Parathyroid adenoma (tissue), 2 donors: ENCODE results near the gene RBM19.

ENCODE experiments used
- H2AFZ ChIP-seq: fragments of 300-600 bp; sonication (generic); one replicate; pipeline ENCODE4 v1.7.0; 2017; ENCODE audit warnings: antibody characterized with exemption, mild to moderate bottlenecking
- H3K27ac ChIP-seq: fragments of 300-600 bp; sonication (generic); one replicate; pipeline ENCODE4 v1.7.0; 2017
- H3K27me3 ChIP-seq: fragments of 300-600 bp; sonication (generic); one replicate; pipeline ENCODE4 v1.7.0; 2017; ENCODE audit warnings: low read length; ENCODE audit not compliant: control insufficient read depth, insufficient read depth
- H3K36me3 ChIP-seq: fragments of 300-600 bp; sonication (generic); one replicate; pipeline ENCODE4 v1.7.0; 2017; ENCODE audit warnings: low read length; ENCODE audit not compliant: control insufficient read depth, insufficient read depth
- H3K4me1 ChIP-seq: fragments of 300-600 bp; sonication (generic); one replicate; pipeline ENCODE4 v1.7.0; 2017; ENCODE audit warnings: control low read depth
- H3K4me2 ChIP-seq: fragments of 300-600 bp; sonication (generic); one replicate; pipeline ENCODE4 v1.7.0; 2017; ENCODE audit warnings: low read length
- H3K4me3 ChIP-seq: fragments of 300-600 bp; sonication (generic); one replicate; pipeline ENCODE4 v1.7.0; 2017; ENCODE audit warnings: low read depth, low read length
- H3K79me2 ChIP-seq: fragments of 300-600 bp; sonication (generic); one replicate; pipeline ENCODE4 v1.7.0; 2017; ENCODE audit warnings: control low read depth
- H3K9ac ChIP-seq: fragments of 300-600 bp; sonication (generic); one replicate; pipeline ENCODE4 v1.7.0; 2017; ENCODE audit warnings: mild to moderate bottlenecking
- H3K9me3 ChIP-seq: fragments of 300-600 bp; sonication (generic); one replicate; pipeline ENCODE4 v1.7.0; 2017; ENCODE audit warnings: low read length; ENCODE audit not compliant: control insufficient read depth
- TF ChIP-seq, protein P1 (sequence below): fragments of 300-600 bp; sonication (generic); IDR thresholded peaks from one replicate; pipeline ENCODE4 v1.7.0; 2017; ENCODE audit warnings: antibody characterized with exemption, mild to moderate bottlenecking
- donor health status: primary hyperparathyroidism.

RBM19 gene

DNA sequence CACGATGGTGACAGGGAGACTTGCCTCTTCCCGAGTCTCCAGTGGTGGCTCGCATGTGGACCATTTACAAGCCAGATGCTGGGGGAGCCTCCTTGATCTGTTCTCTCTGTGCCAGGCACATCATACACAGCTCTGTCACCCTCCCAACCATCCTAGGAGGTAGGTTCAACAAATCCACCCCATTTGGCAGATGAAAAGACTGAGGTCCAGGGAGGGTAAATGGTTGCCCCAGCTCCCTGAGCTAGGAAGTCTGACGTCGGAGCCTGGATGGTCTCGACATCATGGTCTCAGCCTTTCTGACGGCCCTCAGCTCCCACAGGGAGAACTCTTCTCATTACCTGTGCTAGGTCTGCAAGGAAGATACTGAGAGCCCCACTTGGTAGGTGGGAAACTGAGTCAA lies 189.6 kb downstream of the RBM19 start:
- no peaks in the 10 kb centered on the region for H3K4me1 ChIP-seq
- no peak overlapping the region for H3K4me3 ChIP-seq
- no peaks in the 10 kb centered on the region for H3K27me3 ChIP-seq
- no peak overlapping the region for H2AFZ ChIP-seq
- no peak overlapping the region for H3K9ac ChIP-seq
- H3K36me3 ChIP-seq, result no peaks in the 10 kb centered on the region
- TF ChIP-seq, protein P1, sequence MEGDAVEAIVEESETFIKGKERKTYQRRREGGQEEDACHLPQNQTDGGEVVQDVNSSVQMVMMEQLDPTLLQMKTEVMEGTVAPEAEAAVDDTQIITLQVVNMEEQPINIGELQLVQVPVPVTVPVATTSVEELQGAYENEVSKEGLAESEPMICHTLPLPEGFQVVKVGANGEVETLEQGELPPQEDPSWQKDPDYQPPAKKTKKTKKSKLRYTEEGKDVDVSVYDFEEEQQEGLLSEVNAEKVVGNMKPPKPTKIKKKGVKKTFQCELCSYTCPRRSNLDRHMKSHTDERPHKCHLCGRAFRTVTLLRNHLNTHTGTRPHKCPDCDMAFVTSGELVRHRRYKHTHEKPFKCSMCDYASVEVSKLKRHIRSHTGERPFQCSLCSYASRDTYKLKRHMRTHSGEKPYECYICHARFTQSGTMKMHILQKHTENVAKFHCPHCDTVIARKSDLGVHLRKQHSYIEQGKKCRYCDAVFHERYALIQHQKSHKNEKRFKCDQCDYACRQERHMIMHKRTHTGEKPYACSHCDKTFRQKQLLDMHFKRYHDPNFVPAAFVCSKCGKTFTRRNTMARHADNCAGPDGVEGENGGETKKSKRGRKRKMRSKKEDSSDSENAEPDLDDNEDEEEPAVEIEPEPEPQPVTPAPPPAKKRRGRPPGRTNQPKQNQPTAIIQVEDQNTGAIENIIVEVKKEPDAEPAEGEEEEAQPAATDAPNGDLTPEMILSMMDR, result no peak
- no peaks in the 10 kb centered on the region for H3K79me2 ChIP-seq
- no peak overlapping the region for H3K4me2 ChIP-seq
- no peak overlapping the region for H3K27ac ChIP-seq
- no peaks in the 10 kb centered on the region for H3K9me3 ChIP-seq

DNA sequence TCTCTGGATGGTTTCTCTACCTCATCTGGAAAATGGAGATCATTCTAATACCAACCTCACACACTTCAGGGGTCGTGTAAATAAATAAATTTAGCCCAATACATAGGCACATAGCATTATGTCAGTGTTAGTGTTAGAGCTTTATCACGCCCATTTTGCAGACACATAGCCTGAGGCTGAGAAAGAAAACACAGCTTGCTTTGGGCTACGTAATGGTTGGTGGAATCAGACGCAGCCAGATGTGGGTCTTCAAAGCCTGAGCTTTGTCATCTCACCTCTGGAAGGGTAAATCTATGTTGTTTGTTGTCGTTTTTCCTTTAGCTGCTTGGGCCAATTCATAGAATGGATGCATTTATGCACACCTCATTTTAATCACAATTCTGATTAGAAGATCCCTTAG lies 191.6 kb downstream of the RBM19 start:
- Histone ChIP-seq H3K36me3 (no peaks in the 10 kb centered on the region), H3K4me1 (no peaks in the 10 kb centered on the region), H3K9me3 (no peaks in the 10 kb centered on the region), H2AFZ (no peak overlapping the region), H3K27ac (no peak overlapping the region), H3K27me3 (no peaks in the 10 kb centered on the region), H3K4me3 (no peak overlapping the region), H3K4me2 (no peak overlapping the region), H3K79me2 (no peaks in the 10 kb centered on the region), H3K9ac (no peak overlapping the region)
- TF ChIP-seq, protein P1, result no peak

DNA sequence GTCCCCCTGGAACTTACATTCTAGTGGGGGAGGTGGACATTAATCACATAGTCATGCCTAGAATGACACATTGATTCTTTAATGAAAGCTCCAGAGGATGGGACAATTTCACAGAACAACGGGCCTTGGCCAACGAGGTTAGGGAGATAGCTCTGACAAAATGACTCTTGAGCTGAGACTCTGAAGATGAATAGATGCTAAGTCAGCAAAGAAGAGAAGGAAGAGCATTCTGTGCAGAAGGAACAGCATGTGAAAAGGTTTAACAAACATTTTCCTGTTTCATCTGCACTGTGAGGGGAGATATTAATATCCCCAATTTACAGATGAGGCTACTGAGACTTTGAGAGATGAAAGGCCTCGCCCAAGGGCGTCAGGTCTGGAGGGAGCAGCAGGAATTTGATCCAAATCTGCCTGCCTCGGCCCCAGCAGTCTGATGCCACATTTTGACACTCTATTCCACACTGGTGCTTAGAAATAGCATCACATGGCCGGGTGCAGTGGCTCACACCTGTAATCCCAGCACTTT lies 193.6 kb downstream of the RBM19 start:
- Histone ChIP-seq H3K27ac (no peak overlapping the region), H3K4me1 (no peaks in the 10 kb centered on the region), H3K9ac (no peak overlapping the region), H3K36me3 (no peaks in the 10 kb centered on the region), H2AFZ (no peak overlapping the region), H3K79me2 (no peaks in the 10 kb centered on the region), H3K9me3 (no peaks in the 10 kb centered on the region), H3K27me3 (no peaks in the 10 kb centered on the region), H3K4me2 (no peak overlapping the region), H3K4me3 (no peak overlapping the region)
- TF ChIP-seq, protein P1, result no peak

DNA sequence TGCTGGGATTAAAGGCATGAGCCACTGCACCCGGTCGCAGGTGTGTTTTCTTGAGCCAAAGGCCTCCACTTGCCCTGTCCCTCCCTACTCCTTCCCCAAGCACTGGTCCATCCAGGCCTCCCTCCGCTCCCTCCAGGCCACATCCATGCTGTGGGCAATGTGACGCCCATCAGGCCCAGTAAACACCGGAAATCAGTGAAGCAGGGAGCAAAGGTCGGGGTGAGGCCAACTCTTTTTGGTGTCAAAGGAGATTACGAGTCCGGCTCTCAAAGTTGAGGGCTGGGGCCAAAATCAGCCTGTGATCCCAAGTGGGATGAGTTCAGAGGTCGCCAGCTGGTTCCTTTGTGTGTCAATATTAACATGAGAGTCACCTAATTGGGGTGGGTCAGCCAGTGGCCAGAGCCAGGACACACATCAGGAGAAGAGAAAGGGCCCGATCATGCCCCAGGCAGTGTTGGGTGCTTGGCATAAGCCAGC lies 195.7 kb downstream of the RBM19 start:
- Histone ChIP-seq H2AFZ (no peak overlapping the region), H3K27ac (no peak overlapping the region), H3K4me3 (no peak overlapping the region), H3K79me2 (no peaks in the 10 kb centered on the region), H3K9me3 (no peaks in the 10 kb centered on the region), H3K36me3 (no peaks in the 10 kb centered on the region), H3K4me2 (no peak overlapping the region), H3K27me3 (no peaks in the 10 kb centered on the region), H3K4me1 (no peaks in the 10 kb centered on the region), H3K9ac (no peak overlapping the region)
- TF ChIP-seq, protein P1, result no peak

DNA sequence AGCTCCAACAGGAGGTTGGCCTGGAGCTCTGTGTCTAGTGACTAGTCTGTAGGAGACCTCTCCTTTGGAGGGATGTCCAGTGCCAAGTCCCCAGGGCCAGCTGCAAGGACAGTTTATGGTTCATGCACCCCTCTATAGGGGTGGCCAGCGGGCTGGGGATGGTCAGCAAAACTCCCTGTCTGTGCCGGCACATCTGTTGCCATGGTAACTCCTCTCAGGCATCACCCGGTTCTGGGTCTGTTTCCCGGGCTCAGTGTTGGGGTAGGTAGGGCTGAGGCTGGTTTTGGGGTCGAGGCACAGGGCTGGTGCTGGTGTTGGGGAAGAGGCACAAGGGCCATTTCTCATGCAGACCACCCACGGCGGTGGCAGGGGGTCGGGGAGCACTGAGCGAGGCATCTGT lies 196.8 kb downstream of the RBM19 start:
- no peak overlapping the region for H2AFZ ChIP-seq
- H3K27ac ChIP-seq, result no peak overlapping the region
- TF ChIP-seq, protein P1, result no peak
- H3K4me1 ChIP-seq, result no peaks in the 10 kb centered on the region
- H3K4me2 ChIP-seq, result no peak overlapping the region
- H3K79me2 ChIP-seq, result no peaks in the 10 kb centered on the region
- no peak overlapping the region for H3K9ac ChIP-seq
- no peak overlapping the region for H3K4me3 ChIP-seq
- no peaks in the 10 kb centered on the region for H3K36me3 ChIP-seq
- H3K9me3 ChIP-seq, result no peaks in the 10 kb centered on the region
- no peaks in the 10 kb centered on the region for H3K27me3 ChIP-seq
